Superior temporal gyrus (tissue), 1 donor: ENCODE results near the gene PPP1R9B.

Source experiments
- DNase-seq: peaks from one replicate; pipeline ENCODE4 v3.0.0-alpha.2; 2016; ENCODE audit errors: extremely low spot score

PPP1R9B gene

DNA sequence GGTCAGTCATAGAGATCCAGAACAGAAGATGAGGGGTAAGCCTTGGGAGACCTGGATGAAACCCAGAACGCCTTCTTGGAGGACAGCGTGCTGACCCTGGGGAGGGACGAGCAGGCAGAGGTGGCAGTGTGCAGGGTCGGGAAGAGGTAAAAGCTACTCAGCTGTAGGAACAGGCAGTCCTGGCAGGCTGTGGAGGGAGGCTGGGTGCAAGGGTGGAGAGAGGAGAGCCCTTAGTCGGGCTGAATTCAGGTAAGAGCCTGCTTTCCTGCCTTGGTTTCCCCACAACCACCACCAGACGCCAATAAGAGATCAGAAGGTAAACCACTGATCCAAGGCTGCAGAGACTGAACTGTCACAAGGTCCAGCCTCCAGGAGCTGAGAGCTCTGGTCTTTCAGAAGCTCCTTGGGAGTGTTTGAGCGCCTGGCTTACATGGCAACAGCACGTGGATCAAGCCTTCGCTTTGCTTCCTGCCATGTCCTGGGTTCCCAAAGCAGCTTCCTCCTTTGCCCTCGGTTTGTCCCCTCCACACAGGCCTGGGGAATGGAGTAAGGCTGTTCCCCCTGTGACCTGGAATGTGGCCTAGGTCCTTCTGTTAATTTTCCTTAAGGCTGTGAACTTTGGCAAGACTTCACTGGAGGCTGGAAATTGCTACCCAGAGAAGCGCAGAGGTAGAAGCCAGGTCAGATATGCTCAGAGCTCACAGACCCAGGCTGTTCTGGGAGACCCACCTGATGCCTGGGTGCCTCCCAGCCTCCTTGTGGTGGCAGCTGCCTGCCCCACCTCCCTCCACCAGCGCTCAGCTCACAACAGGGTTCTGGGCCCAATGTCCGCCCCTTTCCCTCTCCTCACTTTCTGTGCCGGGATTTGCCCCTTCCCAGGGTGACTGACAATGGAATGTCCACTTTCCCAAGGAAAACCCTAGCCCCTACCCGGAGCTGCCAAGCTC lies 59.2 kb downstream of the PPP1R9B start:
- DNase-seq: no peak

DNA sequence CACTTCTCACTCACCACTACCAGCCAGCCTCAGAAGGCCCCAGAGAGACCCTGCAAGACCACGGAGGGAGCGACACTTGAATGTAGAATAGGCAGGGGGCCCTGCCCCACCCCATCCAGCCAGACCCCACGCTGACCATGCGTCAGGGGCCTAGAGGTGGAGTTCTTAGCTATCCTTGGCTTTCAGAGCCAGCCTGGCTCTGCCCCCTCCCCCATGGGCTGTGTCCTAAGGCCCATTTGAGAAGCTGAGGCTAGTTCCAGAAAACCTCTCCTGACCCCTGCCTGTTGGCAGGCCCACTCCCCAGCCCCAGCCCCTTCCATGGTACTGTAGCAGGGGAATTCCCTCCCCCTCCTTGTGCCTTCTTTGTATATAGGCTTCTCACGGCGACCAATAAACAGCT lies 60.4 kb downstream of the PPP1R9B start:
- DNase-seq: no peak

DNA sequence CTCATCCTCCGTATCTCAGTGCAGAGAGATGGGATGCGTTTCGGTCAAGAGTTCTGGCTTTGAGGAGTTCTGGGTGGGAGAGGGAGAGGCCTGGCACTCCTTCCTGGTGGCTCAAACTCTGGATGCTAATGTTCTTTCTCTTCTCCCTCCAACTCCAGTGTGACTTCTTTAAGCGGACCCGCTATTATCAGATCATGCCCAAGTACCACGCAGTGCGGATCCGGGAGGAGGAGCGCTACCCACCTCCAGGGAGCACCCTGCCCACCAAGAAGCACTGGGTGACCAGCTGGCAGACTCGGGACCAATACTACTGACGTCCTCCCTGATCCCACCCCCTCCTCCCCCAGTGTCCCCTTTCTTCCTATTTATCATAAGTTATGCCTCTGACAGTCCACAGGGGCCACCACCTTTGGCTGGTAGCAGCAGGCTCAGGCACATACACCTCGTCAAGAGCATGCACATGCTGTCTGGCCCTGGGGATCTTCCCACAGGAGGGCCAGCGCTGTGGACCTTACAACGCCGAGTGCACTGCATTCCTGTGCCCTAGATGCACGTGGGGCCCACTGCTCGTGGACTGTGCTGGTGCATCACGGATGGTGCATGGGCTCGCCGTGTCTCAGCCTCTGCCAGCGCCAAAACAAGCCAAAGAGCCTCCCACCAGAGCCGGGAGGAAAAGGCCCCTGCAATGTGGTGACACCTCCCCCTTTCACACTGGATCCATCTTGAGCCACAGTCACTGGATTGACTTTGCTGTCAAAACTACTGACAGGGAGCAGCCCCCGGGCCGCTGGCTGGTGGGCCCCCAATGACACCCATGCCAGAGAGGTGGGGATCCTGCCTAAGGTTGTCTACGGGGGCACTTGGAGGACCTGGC lies 61.3 kb downstream of the PPP1R9B start:
- DNase-seq: no peak

DNA sequence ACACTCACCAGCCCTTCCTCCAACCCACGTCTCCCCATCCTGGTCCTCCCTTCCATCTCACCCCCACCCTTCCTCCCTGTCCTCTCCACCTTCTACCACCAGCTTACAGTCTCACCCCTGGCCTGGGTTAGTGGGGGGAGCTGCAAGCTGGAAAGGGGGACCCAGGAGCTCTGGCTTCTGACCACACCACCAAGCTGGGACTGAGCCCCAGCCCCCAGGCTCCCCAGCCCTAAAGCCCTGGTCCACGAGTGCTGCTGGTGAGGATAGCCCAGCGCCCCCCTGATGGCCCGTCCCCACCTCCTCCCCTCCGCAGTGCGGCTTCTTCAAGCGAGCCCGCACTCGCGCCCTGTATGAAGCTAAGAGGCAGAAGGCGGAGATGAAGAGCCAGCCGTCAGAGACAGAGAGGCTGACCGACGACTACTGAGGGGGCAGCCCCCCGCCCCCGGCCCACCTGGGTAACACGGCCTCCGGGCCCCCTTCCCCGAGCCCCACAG lies 62.5 kb downstream of the PPP1R9B start:
- DNase-seq: no peak

DNA sequence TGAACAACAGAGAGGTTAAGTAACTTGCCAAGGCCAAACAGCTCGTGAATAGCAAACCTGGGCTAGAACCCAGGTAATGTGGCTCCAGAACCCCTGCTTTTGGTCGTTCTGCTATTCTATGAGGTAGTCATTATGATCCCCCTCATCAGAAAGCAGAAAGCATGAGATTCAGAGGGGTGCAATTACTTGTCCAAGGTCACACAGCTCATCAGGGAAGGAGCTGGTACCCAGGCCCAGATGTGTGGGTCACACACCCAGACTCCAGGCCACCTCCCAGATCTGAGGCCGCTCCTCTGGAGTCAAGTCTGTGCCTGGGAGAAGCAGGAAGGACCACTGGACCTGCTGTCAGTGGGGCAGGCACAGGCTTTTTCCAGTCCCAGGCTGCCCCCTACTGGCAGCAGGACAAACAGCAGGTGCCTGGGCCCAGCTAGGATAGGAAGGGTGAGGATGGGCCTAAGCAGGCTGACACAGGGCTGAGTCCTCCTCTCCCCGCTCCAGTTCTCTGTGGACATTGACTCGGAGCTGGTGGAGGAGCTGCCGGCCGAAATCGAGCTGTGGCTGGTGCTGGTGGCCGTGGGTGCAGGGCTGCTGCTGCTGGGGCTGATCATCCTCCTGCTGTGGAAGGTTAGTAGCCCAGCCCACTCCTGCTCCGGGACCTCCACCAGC lies 63.1 kb downstream of the PPP1R9B start:
- DNase-seq: peak; percentile 50
